NB4 (cell line): ENCODE measurements around the gene KIAA1671.

Source experiments
- MYC ChIP-seq: IDR thresholded peaks from 2 replicates; pipeline ENCODE4 v1.6.1; 2011; ENCODE audit warnings: low read depth, low read length
- POLR2A ChIP-seq: IDR thresholded peaks from 2 replicates; pipeline ENCODE4 v1.6.1; 2011; ENCODE audit warnings: mild to moderate bottlenecking; ENCODE audit not compliant: insufficient read length; ENCODE audit errors: extremely low read depth
- TF ChIP-seq, protein P1 (sequence below): IDR thresholded peaks from one replicate; pipeline ENCODE4 v1.5.1; 2012; ENCODE audit warnings: low read depth, low read length

GRCh38 chr22:25078591-25078990 is 126.1 kb downstream of the KIAA1671 start:
- TF ChIP-seq, protein P1, sequence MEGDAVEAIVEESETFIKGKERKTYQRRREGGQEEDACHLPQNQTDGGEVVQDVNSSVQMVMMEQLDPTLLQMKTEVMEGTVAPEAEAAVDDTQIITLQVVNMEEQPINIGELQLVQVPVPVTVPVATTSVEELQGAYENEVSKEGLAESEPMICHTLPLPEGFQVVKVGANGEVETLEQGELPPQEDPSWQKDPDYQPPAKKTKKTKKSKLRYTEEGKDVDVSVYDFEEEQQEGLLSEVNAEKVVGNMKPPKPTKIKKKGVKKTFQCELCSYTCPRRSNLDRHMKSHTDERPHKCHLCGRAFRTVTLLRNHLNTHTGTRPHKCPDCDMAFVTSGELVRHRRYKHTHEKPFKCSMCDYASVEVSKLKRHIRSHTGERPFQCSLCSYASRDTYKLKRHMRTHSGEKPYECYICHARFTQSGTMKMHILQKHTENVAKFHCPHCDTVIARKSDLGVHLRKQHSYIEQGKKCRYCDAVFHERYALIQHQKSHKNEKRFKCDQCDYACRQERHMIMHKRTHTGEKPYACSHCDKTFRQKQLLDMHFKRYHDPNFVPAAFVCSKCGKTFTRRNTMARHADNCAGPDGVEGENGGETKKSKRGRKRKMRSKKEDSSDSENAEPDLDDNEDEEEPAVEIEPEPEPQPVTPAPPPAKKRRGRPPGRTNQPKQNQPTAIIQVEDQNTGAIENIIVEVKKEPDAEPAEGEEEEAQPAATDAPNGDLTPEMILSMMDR, result no peak
- TF ChIP-seq POLR2A, result no peak
- TF ChIP-seq MYC, result no peak
